Measurements from ENCODE around the gene OSBPL6.

Gene OSBPL6

DNA sequence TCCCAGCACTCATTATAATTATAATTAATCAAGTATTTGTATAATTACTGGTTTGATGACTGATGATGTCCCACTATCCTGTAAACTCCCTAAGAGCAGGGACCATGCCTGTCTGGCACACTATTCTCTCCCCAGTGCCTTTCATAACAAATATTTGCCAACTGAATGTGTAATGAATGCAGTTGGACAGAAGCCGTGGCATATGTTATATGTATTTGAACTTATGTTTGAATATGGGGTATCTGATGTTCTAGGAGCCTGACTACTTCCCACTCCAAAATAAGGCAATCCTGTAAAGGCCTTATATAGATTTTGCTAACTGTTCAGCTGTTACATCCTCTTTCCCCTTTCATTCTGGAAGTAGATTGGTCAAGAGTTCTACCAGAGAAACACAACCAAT lies 19.7 kb downstream of the OSBPL6 start:
- H3K27ac ChIP-seq (ENCODE audit: low read depth, low read length), result no peak overlapping the region

DNA sequence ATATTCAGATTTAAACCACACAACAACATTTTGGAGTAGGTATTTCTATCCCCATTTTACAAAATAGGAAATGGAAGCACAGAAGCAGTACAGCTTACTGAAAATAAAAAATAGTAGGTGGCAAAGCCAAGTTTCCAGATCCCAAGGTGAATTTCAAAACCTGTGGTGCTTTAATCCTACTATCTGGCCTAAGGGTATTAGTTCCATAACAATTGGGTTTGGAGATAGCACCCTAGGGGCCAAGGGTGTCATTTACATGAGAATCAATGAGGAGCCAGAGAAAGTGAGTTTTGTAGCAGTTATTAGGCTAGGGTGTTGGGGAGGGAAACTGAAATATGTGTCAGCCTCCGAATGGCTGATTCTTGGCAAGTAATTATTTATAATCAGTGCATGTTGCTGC lies 24.9 kb downstream of the OSBPL6 start:
- H2BK5ac ChIP-seq (ENCODE audit: low read depth, low read length, poor library complexity), result no peak overlapping the region
- no peaks in the 10 kb centered on the region for H3K9me3 ChIP-seq (ENCODE audit: insufficient read depth, low read depth, low read length)
- H3K4me1 ChIP-seq (ENCODE audit: control insufficient read depth in 1 of 2, insufficient read depth in 2 of 2, low read length in 2 of 2), result no peaks in the 10 kb centered on the region
- no peak overlapping the region for H3K14ac ChIP-seq (ENCODE audit: low read length)
- H3K4ac ChIP-seq (ENCODE audit: low read depth, low read length), result no peak overlapping the region
- H2BK120ac ChIP-seq (ENCODE audit: insufficient read depth, low read length, poor library complexity), result no peak overlapping the region
- H3K79me1 ChIP-seq (ENCODE audit: low read length), result no peaks in the 10 kb centered on the region
- H3K27me3 ChIP-seq (ENCODE audit: insufficient read depth, low read length), result no peaks in the 10 kb centered on the region
- H3K23ac ChIP-seq (ENCODE audit: low read length), result no peak overlapping the region
- H3K4me3 ChIP-seq (ENCODE audit: low read depth, low read length), result no peak overlapping the region
- H3K79me2 ChIP-seq (ENCODE audit: control insufficient read depth, insufficient read depth, low read length, poor library complexity), result no peaks in the 10 kb centered on the region
- H2BK12ac ChIP-seq (ENCODE audit: low read length), result no peak overlapping the region
- H4K12ac ChIP-seq (ENCODE audit: low read depth, low read length), result no peak overlapping the region
- H2AFZ ChIP-seq (ENCODE audit: insufficient read depth, low read length, poor library complexity), result no peak overlapping the region
- H3K18ac ChIP-seq (ENCODE audit: low read length), result no peak overlapping the region
- H2AK5ac ChIP-seq (ENCODE audit: low read length), result no peak overlapping the region
- H4K8ac ChIP-seq (ENCODE audit: low read depth, low read length), result no peak overlapping the region
- no peak overlapping the region for H3K9ac ChIP-seq (ENCODE audit: low read length)
- no peak for DNase-seq
- H3K4me2 ChIP-seq (ENCODE audit: low read length), result no peak overlapping the region
- H4K91ac ChIP-seq (ENCODE audit: low read depth, low read length), result no peak overlapping the region
- no peaks in the 10 kb centered on the region for H3K36me3 ChIP-seq (ENCODE audit: control insufficient read depth in 1 of 2, insufficient read depth in 2 of 2, low read length in 2 of 2)
- no CpG with 5 or more reads among the region's 1 CpG for WGBS (ENCODE audit: extremely low coverage, insufficient coverage, insufficient read length)
- no peak overlapping the region for H3K27ac ChIP-seq (ENCODE audit: low read depth, low read length)

More for the DNA sequence above, 19.7 kb downstream of the OSBPL6 start:
- no peak overlapping the region for H3K9ac ChIP-seq (ENCODE audit: low read length)
- no peaks in the 10 kb centered on the region for H3K79me2 ChIP-seq (ENCODE audit: control insufficient read depth, insufficient read depth, low read length, poor library complexity)
- H2AFZ ChIP-seq (ENCODE audit: insufficient read depth, low read length, poor library complexity), result no peak overlapping the region
- no peak overlapping the region for H3K4ac ChIP-seq (ENCODE audit: low read depth, low read length)
- H4K12ac ChIP-seq (ENCODE audit: low read depth, low read length), result no peak overlapping the region
- H3K23ac ChIP-seq (ENCODE audit: low read length), result no peak overlapping the region
- no peaks in the 10 kb centered on the region for H3K79me1 ChIP-seq (ENCODE audit: low read length)
- no peak for DNase-seq
- H2BK120ac ChIP-seq (ENCODE audit: insufficient read depth, low read length, poor library complexity), result no peak overlapping the region
- H3K18ac ChIP-seq (ENCODE audit: low read length), result no peak overlapping the region
- no peaks in the 10 kb centered on the region for H3K27me3 ChIP-seq (ENCODE audit: insufficient read depth, low read length)
- no peak overlapping the region for H4K8ac ChIP-seq (ENCODE audit: low read depth, low read length)
- no peak overlapping the region for H2BK12ac ChIP-seq (ENCODE audit: low read length)
- no peak overlapping the region for H2BK5ac ChIP-seq (ENCODE audit: low read depth, low read length, poor library complexity)
- no peaks in the 10 kb centered on the region for H3K36me3 ChIP-seq (ENCODE audit: control insufficient read depth in 1 of 2, insufficient read depth in 2 of 2, low read length in 2 of 2)
- H3K4me2 ChIP-seq (ENCODE audit: low read length), result no peak overlapping the region
- no peaks in the 10 kb centered on the region for H3K4me1 ChIP-seq (ENCODE audit: control insufficient read depth in 1 of 2, insufficient read depth in 2 of 2, low read length in 2 of 2)
- no peak overlapping the region for H4K91ac ChIP-seq (ENCODE audit: low read depth, low read length)
- H3K9me3 ChIP-seq (ENCODE audit: insufficient read depth, low read depth, low read length), result no peaks in the 10 kb centered on the region
- H3K4me3 ChIP-seq (ENCODE audit: low read depth, low read length), result no peak overlapping the region
- H2AK5ac ChIP-seq (ENCODE audit: low read length), result no peak overlapping the region
- no CpG with 5 or more reads among the region's 1 CpG for WGBS (ENCODE audit: extremely low coverage, insufficient coverage, insufficient read length)
- no peak overlapping the region for H3K14ac ChIP-seq (ENCODE audit: low read length)

DNA sequence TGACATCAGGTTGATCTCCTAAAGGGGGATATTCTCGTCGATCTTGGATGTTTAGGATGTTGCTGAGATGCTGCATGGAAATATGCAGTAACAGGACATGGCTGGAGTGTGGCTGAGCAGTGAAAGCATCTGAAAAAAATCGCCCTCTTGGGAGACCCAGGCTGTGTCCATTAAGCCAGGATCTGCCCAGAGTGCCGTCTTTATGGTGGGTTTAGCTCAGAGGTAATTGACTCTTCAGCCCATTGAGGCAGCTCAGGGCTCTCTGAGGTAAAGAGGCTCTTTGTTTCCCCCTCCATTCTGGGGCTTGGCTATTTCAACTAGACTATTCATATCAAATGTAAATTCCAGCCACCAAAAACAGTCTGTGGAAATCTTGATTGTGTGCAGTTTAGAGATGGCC lies 26.5 kb downstream of the OSBPL6 start:
- Histone ChIP-seq H3K4me1 (ENCODE audit: control insufficient read depth in 1 of 2, insufficient read depth in 2 of 2, low read length in 2 of 2) (no peaks in the 10 kb centered on the region), H3K9me3 (ENCODE audit: insufficient read depth, low read depth, low read length) (no peaks in the 10 kb centered on the region), H3K18ac (ENCODE audit: low read length) (no peak overlapping the region), H3K4me3 (ENCODE audit: low read depth, low read length) (no peak overlapping the region), H2AK5ac (ENCODE audit: low read length) (no peak overlapping the region), H4K12ac (ENCODE audit: low read depth, low read length) (no peak overlapping the region), H2BK5ac (ENCODE audit: low read depth, low read length, poor library complexity) (no peak overlapping the region), H4K8ac (ENCODE audit: low read depth, low read length) (no peak overlapping the region), H3K79me2 (ENCODE audit: control insufficient read depth, insufficient read depth, low read length, poor library complexity) (no peaks in the 10 kb centered on the region), H4K91ac (ENCODE audit: low read depth, low read length) (no peak overlapping the region), H2BK12ac (ENCODE audit: low read length) (no peak overlapping the region), H3K14ac (ENCODE audit: low read length) (no peak overlapping the region), H2AFZ (ENCODE audit: insufficient read depth, low read length, poor library complexity) (no peak overlapping the region), H3K4ac (ENCODE audit: low read depth, low read length) (no peak overlapping the region), H3K23ac (ENCODE audit: low read length) (no peak overlapping the region), H3K9ac (ENCODE audit: low read length) (no peak overlapping the region), H3K27ac (ENCODE audit: low read depth, low read length) (no peak overlapping the region), H3K4me2 (ENCODE audit: low read length) (no peak overlapping the region), H3K27me3 (ENCODE audit: insufficient read depth, low read length) (no peaks in the 10 kb centered on the region), H2BK120ac (ENCODE audit: insufficient read depth, low read length, poor library complexity) (no peak overlapping the region), H3K79me1 (ENCODE audit: low read length) (no peaks in the 10 kb centered on the region), H3K36me3 (ENCODE audit: control insufficient read depth in 1 of 2, insufficient read depth in 2 of 2, low read length in 2 of 2) (no peaks in the 10 kb centered on the region)
- DNase-seq, result no peak
- no CpG with 5 or more reads among the region's 4 CpGs for WGBS (ENCODE audit: extremely low coverage, insufficient coverage, insufficient read length)

DNA sequence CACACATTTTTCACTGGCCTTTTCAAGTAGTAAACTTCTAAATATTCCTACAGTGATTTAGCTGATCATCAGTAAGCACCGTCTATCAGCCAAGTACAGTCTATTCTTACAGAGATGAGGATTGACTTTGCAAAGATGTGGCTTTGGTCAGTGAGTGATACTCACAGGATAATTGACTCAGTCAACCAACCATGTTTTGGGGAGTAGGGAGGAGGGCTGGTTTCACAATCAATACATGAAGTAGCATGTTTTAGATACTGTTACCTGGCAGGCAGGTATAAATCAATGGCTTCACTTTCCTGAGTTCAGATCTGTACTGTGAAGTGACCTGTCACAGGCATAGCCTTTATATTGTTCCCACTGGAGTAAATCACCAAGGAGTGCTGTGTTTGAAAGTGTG lies 27.2 kb downstream of the OSBPL6 start:
- no peak overlapping the region for H3K4me3 ChIP-seq (ENCODE audit: low read depth, low read length)
- no peak overlapping the region for H2AK5ac ChIP-seq (ENCODE audit: low read length)
- no peak overlapping the region for H3K18ac ChIP-seq (ENCODE audit: low read length)
- no peak overlapping the region for H2BK120ac ChIP-seq (ENCODE audit: insufficient read depth, low read length, poor library complexity)
- no peak overlapping the region for H2BK5ac ChIP-seq (ENCODE audit: low read depth, low read length, poor library complexity)
- H4K12ac ChIP-seq (ENCODE audit: low read depth, low read length), result no peak overlapping the region
- WGBS (ENCODE audit: extremely low coverage, insufficient coverage, insufficient read length), result no CpG with 5 or more reads among the region's 1 CpG
- H3K9ac ChIP-seq (ENCODE audit: low read length), result no peak overlapping the region
- no peaks in the 10 kb centered on the region for H3K4me1 ChIP-seq (ENCODE audit: control insufficient read depth in 1 of 2, insufficient read depth in 2 of 2, low read length in 2 of 2)
- no peak overlapping the region for H3K14ac ChIP-seq (ENCODE audit: low read length)
- H3K9me3 ChIP-seq (ENCODE audit: insufficient read depth, low read depth, low read length), result no peaks in the 10 kb centered on the region
- H4K91ac ChIP-seq (ENCODE audit: low read depth, low read length), result no peak overlapping the region
- H3K4ac ChIP-seq (ENCODE audit: low read depth, low read length), result no peak overlapping the region
- no peak for DNase-seq
- no peak overlapping the region for H2AFZ ChIP-seq (ENCODE audit: insufficient read depth, low read length, poor library complexity)
- H3K27ac ChIP-seq (ENCODE audit: low read depth, low read length), result no peak overlapping the region
- no peaks in the 10 kb centered on the region for H3K79me2 ChIP-seq (ENCODE audit: control insufficient read depth, insufficient read depth, low read length, poor library complexity)
- no peaks in the 10 kb centered on the region for H3K79me1 ChIP-seq (ENCODE audit: low read length)
- H2BK12ac ChIP-seq (ENCODE audit: low read length), result no peak overlapping the region
- H3K27me3 ChIP-seq (ENCODE audit: insufficient read depth, low read length), result no peaks in the 10 kb centered on the region
- H4K8ac ChIP-seq (ENCODE audit: low read depth, low read length), result no peak overlapping the region
- no peaks in the 10 kb centered on the region for H3K36me3 ChIP-seq (ENCODE audit: control insufficient read depth in 1 of 2, insufficient read depth in 2 of 2, low read length in 2 of 2)
- no peak overlapping the region for H3K4me2 ChIP-seq (ENCODE audit: low read length)
- no peak overlapping the region for H3K23ac ChIP-seq (ENCODE audit: low read length)

All from trophoblast cell (in vitro differentiated cells and primary cell).